ENCODE data around the gene C18orf32. TPM values are rescaled to one million over a fixed set of nuclear protein-coding genes. Genes with fewer than 3 reads are reported as not detected.

The C18orf32 gene
- total and polyA plus RNA-seq, 2 of the 8 experiments (the other 6 are each of a cell fraction or from before 2014, with no cell fraction given) = 17.3 to 20.1 TPM

GRCh38 chr18:49491857-49492693 is 5.0 kb upstream of the C18orf32 start, which contains the start of gene RPL17 (continued):
- TF ChIP-seq EGR1 (IDR thresholded peaks at IDR 0.05; ENCODE audit: borderline replicate concordance, low read depth, low read length) (peak; percentile 38; the same call in 1 of the 2 replicates), CREB1 (IDR thresholded peaks at IDR 0.05) (no peak), CTCF (IDR thresholded peaks at IDR 0.05; ENCODE audit: control extremely low read depth in 1 of 3, insufficient read depth in 1 of 3, low read depth in 1 of 3, low read length in 3 of 3) (no peak; a peak in 1 of 4 replicates), SP1 (IDR thresholded peaks at IDR 0.05; ENCODE audit: low read depth, low read length) (0 out of 2 replicates have a peak, but pooled peaks have one; percentile 20), BACH1 (IDR thresholded peaks at IDR 0.05; ENCODE audit: low read length) (no peak), CHD1 (IDR thresholded peaks at IDR 0.05; ENCODE audit: low read depth, low read length) (peak; percentile 54; the same call in 1 of the 2 replicates), EZH2 (IDR thresholded peaks at IDR 0.05; ENCODE audit: low read depth, low read length, severe bottlenecking) (no peak), SP4 (IDR thresholded peaks at IDR 0.05; ENCODE audit: low read length) (no peak; the same call in 1 of the 2 replicates), RXRA (IDR thresholded peaks at IDR 0.05; ENCODE audit: insufficient read depth, low read depth, low read length) (0 out of 2 replicates have a peak, but pooled peaks have one; percentile 12), HDAC6 (IDR thresholded peaks at IDR 0.05; ENCODE audit: low read depth, low read length) (no peak), RFX5 (IDR thresholded peaks at IDR 0.05; ENCODE audit: borderline replicate concordance, low read depth, low read length) (no peak), PHF8 (conservative IDR thresholded peaks at IDR 0.05; ENCODE audit: low read depth, low read length) (peak; percentile 97), KDM4A (IDR thresholded peaks at IDR 0.05; ENCODE audit: low read depth, low read length, severe bottlenecking) (peak; percentile 88), POLR2AphosphoS5 (IDR thresholded peaks at IDR 0.05; ENCODE audit: low read depth, low read length) (peak; percentile 98), FOSL1 (IDR thresholded peaks at IDR 0.05; ENCODE audit: insufficient read depth, low read depth, low read length) (no peak)
